HepG2 (cell line): ENCODE data around the gene SLC22A7. TPM values are rescaled to one million over a fixed set of nuclear protein-coding genes. Genes with fewer than 3 reads are reported as not detected.

Source experiments
- ATAC-seq: fragments of 200-7000 bp; cut with Tn5 transposase; 3 replicates; pipeline ENCODE4 v1.9.1; 2020; ENCODE audit warnings: mild to moderate bottlenecking, moderate library complexity
- BruUV-seq: library from RNA; stranded (reverse); fragments of 400-500 nt; replicated peaks from 2 replicates; lab custom pipeline; 2021; lab: Mats Ljungman, UMichigan
- CTCF ChIA-PET: fragments of 300-600 bp; formaldehyde crosslinking; extraction: SDS; loops from one replicate; lab custom pipeline; 2021; ENCODE audit warnings: low total read pairs, inconsistent platforms, low intra/inter-chr PET ratio; lab: Yijun Ruan, JAX
- POLR2A ChIA-PET: fragments of 350-600 bp; sonication (Branson Sonifier 250); formaldehyde crosslinking; loops from one replicate; lab custom pipeline; 2020; ENCODE audit warnings: antibody characterized with exemption, inconsistent platforms; lab: Yijun Ruan, JAX
- DNase-seq: peaks from one replicate; pipeline ENCODE4 v3.0.0-alpha.2; 2015; ENCODE audit warnings: low spot score
- FAIRE-seq: peaks from 3 replicates; lab custom pipeline; 2011; peaks lifted over from hg19 to GRCh38; lab: Jason Lieb, UNC
- H2AFZ ChIP-seq: one replicate; pipeline ENCODE4 v1.6.1; 2011; ENCODE audit warnings: low read length, inconsistent platforms
- H3K27ac ChIP-seq: fragments of 300-600 bp; 3 replicates; pipeline ENCODE4 v1.8.0; 2011; ENCODE audit warnings: mixed run types, mild to moderate bottlenecking, mixed read lengths, low read length, inconsistent platforms; ENCODE audit not compliant: insufficient read depth; ENCODE audit errors: extremely low read length
- H3K27me3 ChIP-seq, 2 experiments: fragments of 200-600 bp in 1 of 2; 2 replicates in 1 of 2; 3 replicates in 1 of 2; pipeline versions ENCODE4 v1.6.0 to v1.8.0; 2011; ENCODE audit warnings: low read length in 2 of 2, mild to moderate bottlenecking in 2 of 2, moderate library complexity in 2 of 2, inconsistent platforms in 1 of 2; ENCODE audit not compliant: insufficient read depth in 2 of 2, control insufficient read depth in 1 of 2
- H3K36me3 ChIP-seq, 2 experiments: fragments of 200-600 bp in 1 of 2; replicated peaks in 1 of 2; 2 replicates in 1 of 2; 3 replicates in 1 of 2; pipeline versions ENCODE4 v1.5.1 to v1.8.0; 2011; ENCODE audit warnings: low read length in 2 of 2, inconsistent platforms in 1 of 2; ENCODE audit not compliant: insufficient read depth in 2 of 2, control insufficient read depth in 1 of 2
- H3K4me1 ChIP-seq: 2 replicates; pipeline ENCODE4 v1.5.1; 2012; ENCODE audit warnings: low read length, inconsistent platforms; ENCODE audit not compliant: insufficient read depth
- H3K4me2 ChIP-seq: 2 replicates; pipeline ENCODE4 v1.6.0; 2011; ENCODE audit warnings: low read depth, low read length, inconsistent platforms
- H3K4me3 ChIP-seq, 3 experiments: fragments of 200-600 bp in 1 of 3; sonication (generic), shearing (Covaris generic) in 1 of 3; replicated peaks in 1 of 3; 2 replicates each; pipeline ENCODE4 v1.5.1; 2011 to 2016; ENCODE audit warnings: low read length in 3 of 3, inconsistent platforms in 2 of 3, low read depth in 2 of 3, mild to moderate bottlenecking in 2 of 3, control low read depth in 1 of 3, mixed read lengths in 1 of 3; ENCODE audit not compliant: insufficient read depth in 1 of 3
- H3K79me2 ChIP-seq: one replicate; pipeline ENCODE4 v1.6.1; 2011; ENCODE audit warnings: low read length, inconsistent platforms; ENCODE audit not compliant: insufficient read depth
- H3K9ac ChIP-seq: 2 replicates; pipeline ENCODE4 v1.6.0; 2011; ENCODE audit warnings: mild to moderate bottlenecking, low read depth, low read length, inconsistent platforms; ENCODE audit not compliant: insufficient read depth
- H3K9me3 ChIP-seq: 2 replicates; pipeline ENCODE4 v1.5.1; 2012; ENCODE audit warnings: mild to moderate bottlenecking, low read length
- H4K20me1 ChIP-seq: 2 replicates; pipeline ENCODE4 v1.6.0; 2011; ENCODE audit warnings: inconsistent platforms, mild to moderate bottlenecking, low read length, moderate library complexity; ENCODE audit not compliant: insufficient read depth
- E2F2 ChIP-seq: sonication (generic); formaldehyde crosslinking; IDR thresholded peaks from 2 replicates; pipeline ENCODE4 v1.4.0; 2020; ENCODE audit warnings: missing genetic modification reagents, borderline replicate concordance
- ELF4 ChIP-seq: sonication (generic); formaldehyde crosslinking; IDR thresholded peaks from 2 replicates; pipeline ENCODE4 v1.5.0; 2020; ENCODE audit warnings: missing genetic modification reagents, mild to moderate bottlenecking, moderate library complexity, borderline replicate concordance
- GFI1 ChIP-seq: sonication (generic); formaldehyde crosslinking; IDR thresholded peaks from 2 replicates; pipeline ENCODE4 v1.5.0; 2020; ENCODE audit warnings: missing genetic modification reagents, mild to moderate bottlenecking, borderline replicate concordance
- HCFC1 ChIP-seq: fragments of 150-350 bp; IDR thresholded peaks from 2 replicates; pipeline ENCODE4 v1.6.1; 2014; ENCODE audit warnings: low read depth, low read length
- KDM2A ChIP-seq: sonication (generic); formaldehyde crosslinking; IDR thresholded peaks from 2 replicates; pipeline ENCODE4 v1.4.0; 2020; ENCODE audit warnings: low read depth, missing genetic modification reagents, borderline replicate concordance
- PBX3 ChIP-seq: sonication (generic); formaldehyde crosslinking; IDR thresholded peaks from 2 replicates; pipeline ENCODE4 v1.8.1; 2023; ENCODE audit warnings: missing genetic modification reagents, inconsistent platforms, borderline replicate concordance
- POGZ ChIP-seq: sonication (generic); formaldehyde crosslinking; IDR thresholded peaks from 2 replicates; pipeline ENCODE4 v1.4.0; 2020; ENCODE audit warnings: mild to moderate bottlenecking, missing genetic modification reagents
- TFAP4 ChIP-seq: sonication (generic); IDR thresholded peaks from 2 replicates; pipeline ENCODE4 v1.6.1; 2016; ENCODE audit warnings: low read depth, borderline replicate concordance
- YEATS4 ChIP-seq: sonication (generic); formaldehyde crosslinking; IDR thresholded peaks from 2 replicates; pipeline ENCODE4 v1.4.0; 2020; ENCODE audit warnings: missing genetic modification reagents, borderline replicate concordance
- ZBTB43 ChIP-seq: sonication (generic); formaldehyde crosslinking; conservative IDR thresholded peaks from 2 replicates; pipeline ENCODE4 v1.4.0; 2020; ENCODE audit warnings: missing genetic modification reagents
- ZFP36 ChIP-seq: fragments of 150-350 bp; IDR thresholded peaks from 2 replicates; pipeline ENCODE4 v1.6.1; 2018; ENCODE audit warnings: borderline replicate concordance, low read length, low read depth; ENCODE audit not compliant: partially characterized antibody
- WGBS: methylation state at CpG from one replicate; pipeline ENCODE4 v1.1.6; 2017; ENCODE audit warnings: low lambda C conversion rate; 5-methylcytosine and 5-hydroxymethylcytosine counted together
- in situ Hi-C: cut with HindIII; loops from 2 replicates; pipeline ENCODE4 v1.10.0; 2017; ENCODE audit warnings: low pct_unique_long_range_greater_than_20kb; ENCODE audit not compliant: extremely low pct_ligation_motif_present
- intact Hi-C: fragments of 100-400 bp; cut with micrococcal nuclease; formaldehyde crosslinking; loops from one replicate; pipeline ENCODE4 v1.10.0; 2022; ENCODE audit not compliant: unreplicated experiment
- polyA plus RNA-seq, 8 experiments: library from polyadenylated mRNA; depleted of rRNA in 3 of 8; stranded (reverse) in 7 of 8; unstranded in 1 of 8; fragments of >200 nt; fragmentation: Illumina TruSeq in 4 of 8; extraction: Trizol in 4 of 8; gene quantifications; 2 replicates each; pipeline versions ENCODE4 v1.2.1 to v1.2.3, GENCODE V29; 2011 to 2016; ENCODE audit warnings: low read depth in 4 of 8, missing spikeins in 1 of 8, mixed read lengths in 1 of 8; ENCODE audit not compliant: insufficient read depth in 1 of 8
- total RNA-seq, 5 experiments: library from RNA; depleted of rRNA; stranded (reverse); fragments of >200 nt; fragmentation: Illumina TruSeq; extraction: Trizol; gene quantifications; 2 replicates each; pipeline ENCODE4 v1.2.3, GENCODE V29; 2016; ENCODE audit warnings: low read depth in 1 of 5
- TF ChIP-seq, protein P1 (sequence below): IDR thresholded peaks from 2 replicates; pipeline ENCODE4 v1.6.1; 2016; ENCODE audit warnings: control low read depth

SLC22A7 gene
- total and polyA plus RNA-seq, 2 of the 13 experiments (the other 11 are each of a cell fraction or from before 2014, with no cell fraction given): 5.3 to 22.6 TPM

GRCh38 chr6:43250992-43251373, 47.1 kb upstream of the SLC22A7 start:
- Histone ChIP-seq H2AFZ (no peak overlapping the region), H3K27ac (no peak overlapping the region), H3K79me2 (no peaks in the 10 kb centered on the region), H3K36me3 (no peaks in the 10 kb centered on the region), H3K4me1 (peaks cover 49% of the 10 kb centered on the region), H4K20me1 (no peaks in the 10 kb centered on the region), H3K9ac (no peak overlapping the region), H3K4me3 (no peak overlapping the region), H3K4me2 (peak overlapping the region; percentile 5; the same call in 1 of the 2 replicates), H3K27me3 (peaks cover 20 to 80% of the 10 kb centered on the region in 2 experiments), H3K9me3 (no peaks in the 10 kb centered on the region)
- TF ChIP-seq E2F2 (CRISPR knock-in tag): no peak
- TF ChIP-seq YEATS4 (CRISPR knock-in tag): no peak
- no peak for TF ChIP-seq ELF4 (CRISPR knock-in tag)
- no peak for TF ChIP-seq POGZ (CRISPR knock-in tag)
- TF ChIP-seq GFI1 (CRISPR knock-in tag): peak; percentile 60; the same call in 1 of the 2 replicates
- peak; percentile 24; the same call in 1 of the 2 replicates for TF ChIP-seq TFAP4
- no peak for TF ChIP-seq HCFC1
- TF ChIP-seq KDM2A (CRISPR knock-in tag): 0 out of 2 replicates have a peak, but pooled peaks have one; percentile 22
- TF ChIP-seq, protein P1, sequence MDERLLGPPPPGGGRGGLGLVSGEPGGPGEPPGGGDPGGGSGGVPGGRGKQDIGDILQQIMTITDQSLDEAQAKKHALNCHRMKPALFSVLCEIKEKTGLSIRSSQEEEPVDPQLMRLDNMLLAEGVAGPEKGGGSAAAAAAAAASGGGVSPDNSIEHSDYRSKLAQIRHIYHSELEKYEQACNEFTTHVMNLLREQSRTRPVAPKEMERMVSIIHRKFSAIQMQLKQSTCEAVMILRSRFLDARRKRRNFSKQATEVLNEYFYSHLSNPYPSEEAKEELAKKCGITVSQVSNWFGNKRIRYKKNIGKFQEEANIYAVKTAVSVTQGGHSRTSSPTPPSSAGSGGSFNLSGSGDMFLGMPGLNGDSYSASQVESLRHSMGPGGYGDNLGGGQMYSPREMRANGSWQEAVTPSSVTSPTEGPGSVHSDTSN (CRISPR knock-in tag): peak; percentile 86
- no peak for TF ChIP-seq PBX3
- TF ChIP-seq ZFP36: no peak
- TF ChIP-seq ZBTB43 (CRISPR knock-in tag): no peak
- ChIA-PET POLR2A (interaction anchor here (1.1 kb wide), 2 partner anchors 40 to 267 kb away, joined by 3 read pairs; partner anchors contain the start of gene PPP2R5D), CTCF (no interaction called here)
- DNase-seq (no peak), ATAC-seq (peak; percentile 19), FAIRE-seq (peak; percentile 71)
- BruUV-seq: no TSS peak
- in situ Hi-C loops (no loop called here), intact Hi-C loops (no loop called here)
- WGBS: 3% methylated on average over 8 of the region's 8 CpGs
